ENCODE results near the gene CFAP77. TPM values are rescaled to one million over a fixed set of nuclear protein-coding genes. Genes with fewer than 3 reads are reported as not detected.
A peak's percentile ranks its signal among the peaks of the same experiment; 100 is the strongest.

The CFAP77 gene
- polyA plus RNA-seq, 3 donors: not detected

- H3K27me3 ChIP-seq (ENCODE audit: control insufficient read depth in 2 of 2, insufficient read depth in 2 of 2, low read length in 2 of 2): no peaks in the 10 kb centered on the region
- Mint-ChIP-seq H3K4me3 (no peak overlapping the region), H3K9me3 (no peaks in the 10 kb centered on the region), H3K27ac (peak overlapping the region in 1 of 7 donors; percentile 46), H3K36me3 (peaks cover 56 to 64% of the 10 kb centered on the region in 2 donors), H3K4me1 (peaks cover 29% of the 10 kb centered on the region), H3K27me3 (ENCODE audit: low read depth in 3 of 3) (peaks cover 2 to 3% (median 2%) of the 10 kb centered on the region in 3 donors)
- no peak overlapping the region for H2AFZ ChIP-seq (ENCODE audit: insufficient read depth, low read depth, low read length, poor library complexity, severe bottlenecking)
- H3K9ac ChIP-seq (ENCODE audit: insufficient read depth, low read length, poor library complexity, severe bottlenecking): no peak overlapping the region
- no peak overlapping the region for H3K4me2 ChIP-seq (replicated peaks; ENCODE audit: extremely low read depth, low read length, poor library complexity, severe bottlenecking)
- DNase-seq: no peak
- H3K36me3 ChIP-seq (replicated peaks in 1 of 2; ENCODE audit: control insufficient read depth in 1 of 2, insufficient read depth in 2 of 2, low read length in 2 of 2): peaks cover 43 to 65% of the 10 kb centered on the region in 2 donors
- WGBS (ENCODE audit: insufficient coverage): 100% methylated on average over 1 of the region's 4 CpGs
- intact Hi-C loops (cut with micrococcal nuclease): no loop called here
- H4K20me1 ChIP-seq (ENCODE audit: insufficient read depth, low read length): peaks cover 7% of the 10 kb centered on the region
- H3K27ac ChIP-seq (ENCODE audit: low read depth in 1 of 2, low read length in 2 of 2): no peak overlapping the region
- H3K4me3 ChIP-seq (replicated peaks in 1 of 3; ENCODE audit: low read depth in 2 of 3, low read length in 3 of 3): no peak overlapping the region
- H3K4me1 ChIP-seq (ENCODE audit: control insufficient read depth in 1 of 2, insufficient read depth in 2 of 2, low read length in 2 of 2): peaks cover 15 to 16% of the 10 kb centered on the region in 2 donors
- peaks cover 52% of the 10 kb centered on the region for H3K79me2 ChIP-seq (ENCODE audit: insufficient read depth, low read length)
- no peaks in the 10 kb centered on the region for H3K9me3 ChIP-seq (replicated peaks in 1 of 2; ENCODE audit: control insufficient read depth in 1 of 2, insufficient read depth in 1 of 2, low read length in 2 of 2)
- no peak for TF ChIP-seq CTCF (IDR thresholded peaks at IDR 0.05)
Observed at GRCh38 chr9:132401824-132402223, 8.2 kb upstream of the CFAP77 start.

- Histone ChIP-seq H3K4me2 (replicated peaks; ENCODE audit: extremely low read depth, low read length, poor library complexity, severe bottlenecking) (no peak overlapping the region), H3K36me3 (replicated peaks in 1 of 2; ENCODE audit: control insufficient read depth in 1 of 2, insufficient read depth in 2 of 2, low read length in 2 of 2) (peaks cover 21 to 44% of the 10 kb centered on the region in 2 donors), H3K9me3 (replicated peaks in 1 of 2; ENCODE audit: control insufficient read depth in 1 of 2, insufficient read depth in 1 of 2, low read length in 2 of 2) (peaks cover 0 to under 1% of the 10 kb centered on the region in 2 donors), H3K4me1 (ENCODE audit: control insufficient read depth in 1 of 2, insufficient read depth in 2 of 2, low read length in 2 of 2) (peaks cover 20% of the 10 kb centered on the region in 2 donors), H3K9ac (ENCODE audit: insufficient read depth, low read length, poor library complexity, severe bottlenecking) (no peak overlapping the region), H3K79me2 (ENCODE audit: insufficient read depth, low read length) (peaks cover 54% of the 10 kb centered on the region), H3K4me3 (replicated peaks in 1 of 3; ENCODE audit: low read depth in 2 of 3, low read length in 3 of 3) (no peak overlapping the region), H2AFZ (ENCODE audit: insufficient read depth, low read depth, low read length, poor library complexity, severe bottlenecking) (no peak overlapping the region), H4K20me1 (ENCODE audit: insufficient read depth, low read length) (peaks cover 7% of the 10 kb centered on the region), H3K27ac (ENCODE audit: low read depth in 1 of 2, low read length in 2 of 2) (no peak overlapping the region), H3K27me3 (ENCODE audit: control insufficient read depth in 2 of 2, insufficient read depth in 2 of 2, low read length in 2 of 2) (peaks cover 3 to 9% of the 10 kb centered on the region in 2 donors)
- DNase-seq: no peak
- H3K4me3 Mint-ChIP-seq: peak overlapping the region in 1 of 2 donors; percentile 0
- 7% methylated on average over 5 of the region's 9 CpGs for WGBS (ENCODE audit: insufficient coverage)
- H3K27me3 Mint-ChIP-seq (ENCODE audit: low read depth in 3 of 3): peaks cover 7 to 10% (median 9%) of the 10 kb centered on the region in 3 donors
- intact Hi-C loops (cut with micrococcal nuclease): loop anchor here in 1 of 2 donors (2.0 kb wide), 1 partner anchor 50 kb away; the partner anchor contains the start of gene SETX
- peaks cover 0 to 1% (median 0%) of the 10 kb centered on the region in 7 donors for H3K9me3 Mint-ChIP-seq
- peak overlapping the region in 2 of 7 donors; percentile 9 to 13 for H3K27ac Mint-ChIP-seq
- H3K36me3 Mint-ChIP-seq: peaks cover 38 to 42% of the 10 kb centered on the region in 2 donors
- no peak for TF ChIP-seq CTCF (IDR thresholded peaks at IDR 0.05)
- peaks cover 27% of the 10 kb centered on the region for H3K4me1 Mint-ChIP-seq
Observed at GRCh38 chr9:132404228-132404881, 5.7 kb upstream of the CFAP77 start.
